ENCODE data around the gene MAPK12.

DNA sequence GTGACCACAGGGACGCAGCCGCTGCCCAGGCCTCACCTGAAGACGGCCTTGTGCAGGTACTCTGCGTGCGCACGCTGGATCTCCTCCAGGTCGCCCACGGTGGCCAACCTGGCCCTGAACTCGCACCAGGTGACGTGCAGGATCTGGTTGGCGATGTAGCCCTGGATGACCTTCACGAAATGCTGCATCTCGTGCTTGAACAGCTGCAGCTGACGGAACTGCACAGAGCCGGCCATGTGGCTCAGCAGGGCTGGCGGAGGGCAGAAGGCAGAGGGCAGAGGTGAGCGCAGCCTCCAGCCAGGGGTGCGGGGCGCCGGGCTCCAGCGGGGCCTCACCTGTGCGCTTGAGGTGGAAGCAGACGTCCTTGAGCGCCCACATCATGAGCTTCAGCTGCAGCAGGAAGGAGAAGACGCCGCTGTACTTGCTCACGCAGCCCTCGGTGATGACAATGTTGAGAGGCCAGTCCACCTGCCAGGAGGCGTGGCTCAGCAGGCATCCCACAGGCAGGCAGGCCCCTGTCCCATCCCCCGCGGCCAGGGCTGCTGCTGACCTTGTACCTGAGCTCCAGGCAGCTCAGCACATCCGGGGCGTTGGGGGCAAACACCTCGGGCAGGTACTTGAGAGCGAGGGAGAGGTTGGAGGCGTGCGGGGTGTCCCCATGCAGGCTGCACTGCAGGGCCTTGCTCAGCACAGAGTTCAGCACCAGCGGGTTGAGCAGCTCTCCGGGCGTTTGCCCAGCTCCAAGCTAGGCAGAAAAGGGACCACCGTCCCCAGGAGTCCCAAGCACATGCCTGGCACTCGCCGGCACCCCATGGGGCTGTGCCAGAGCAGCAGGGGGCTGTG lies 43.1 kb downstream of the MAPK12 start:
- TF ChIP-seq, protein P1, sequence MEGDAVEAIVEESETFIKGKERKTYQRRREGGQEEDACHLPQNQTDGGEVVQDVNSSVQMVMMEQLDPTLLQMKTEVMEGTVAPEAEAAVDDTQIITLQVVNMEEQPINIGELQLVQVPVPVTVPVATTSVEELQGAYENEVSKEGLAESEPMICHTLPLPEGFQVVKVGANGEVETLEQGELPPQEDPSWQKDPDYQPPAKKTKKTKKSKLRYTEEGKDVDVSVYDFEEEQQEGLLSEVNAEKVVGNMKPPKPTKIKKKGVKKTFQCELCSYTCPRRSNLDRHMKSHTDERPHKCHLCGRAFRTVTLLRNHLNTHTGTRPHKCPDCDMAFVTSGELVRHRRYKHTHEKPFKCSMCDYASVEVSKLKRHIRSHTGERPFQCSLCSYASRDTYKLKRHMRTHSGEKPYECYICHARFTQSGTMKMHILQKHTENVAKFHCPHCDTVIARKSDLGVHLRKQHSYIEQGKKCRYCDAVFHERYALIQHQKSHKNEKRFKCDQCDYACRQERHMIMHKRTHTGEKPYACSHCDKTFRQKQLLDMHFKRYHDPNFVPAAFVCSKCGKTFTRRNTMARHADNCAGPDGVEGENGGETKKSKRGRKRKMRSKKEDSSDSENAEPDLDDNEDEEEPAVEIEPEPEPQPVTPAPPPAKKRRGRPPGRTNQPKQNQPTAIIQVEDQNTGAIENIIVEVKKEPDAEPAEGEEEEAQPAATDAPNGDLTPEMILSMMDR (conservative IDR thresholded peaks at IDR 0.05; ENCODE audit: low read length), result no peak
- no peak for TF ChIP-seq EZH2phosphoT487 (IDR thresholded peaks at IDR 0.05; ENCODE audit: borderline replicate concordance)
